GM12878 (cell line): Measurements from ENCODE around the gene TTC9B.

Source experiments
- CHD1 ChIP-seq: IDR thresholded peaks from 2 replicates; pipeline ENCODE4 v1.6.1; 2012; ENCODE audit warnings: low read depth, low read length, improper control_type of control experiment
- CTCF ChIP-seq, 3 experiments: IDR thresholded peaks in 2 of 3; conservative IDR thresholded peaks in 1 of 3; 2 replicates each; pipeline ENCODE4 v1.5.1; 2011; ENCODE audit warnings: low read depth in 3 of 3, low read length in 3 of 3, mild to moderate bottlenecking in 3 of 3, control low read depth in 2 of 3, moderate library complexity in 2 of 3, inconsistent platforms in 1 of 3, mixed read lengths in 1 of 3; ENCODE audit not compliant: control insufficient read depth in 2 of 3, insufficient read depth in 1 of 3; ENCODE audit errors: extremely low read depth in 1 of 3
- ESRRA ChIP-seq: IDR thresholded peaks from 2 replicates; pipeline ENCODE4 v1.6.1; 2012; ENCODE audit warnings: mild to moderate bottlenecking, low read length, improper control_type of control experiment
- FOXK2 ChIP-seq: fragments of 450-650 bp; IDR thresholded peaks from 2 replicates; pipeline ENCODE4 v1.6.1; 2017; ENCODE audit warnings: mild to moderate bottlenecking, moderate library complexity
- MTA3 ChIP-seq: IDR thresholded peaks from 2 replicates; pipeline ENCODE4 v1.6.1; 2012; ENCODE audit warnings: low read length, inconsistent platforms, borderline replicate concordance
- REST ChIP-seq: IDR thresholded peaks from 2 replicates; pipeline ENCODE4 v1.6.1; 2012; ENCODE audit warnings: mild to moderate bottlenecking, low read depth, low read length
- SIN3A ChIP-seq: IDR thresholded peaks from 2 replicates; pipeline ENCODE4 v1.6.1; 2012; ENCODE audit warnings: low read depth, low read length, improper control_type of control experiment
- SKIL ChIP-seq: fragments of 450-650 bp; IDR thresholded peaks from 2 replicates; pipeline ENCODE4 v1.6.1; 2017; ENCODE audit warnings: mild to moderate bottlenecking, low read depth, inconsistent platforms; ENCODE audit not compliant: poor library complexity, severe bottlenecking
- SPI1 ChIP-seq: IDR thresholded peaks from 2 replicates; pipeline ENCODE4 v1.6.1; 2011; ENCODE audit warnings: low read depth, mild to moderate bottlenecking, low read length, moderate library complexity, borderline replicate concordance; ENCODE audit not compliant: insufficient read depth
- ZBTB40 ChIP-seq: fragments of 450-650 bp; IDR thresholded peaks from 2 replicates; pipeline ENCODE4 v1.6.1; 2016; ENCODE audit warnings: mild to moderate bottlenecking, moderate library complexity, borderline replicate concordance
- ZNF24 ChIP-seq: fragments of 450-650 bp; IDR thresholded peaks from 2 replicates; pipeline ENCODE4 v1.6.1; 2017; ENCODE audit warnings: antibody characterized with exemption, mild to moderate bottlenecking

GRCh38 chr19:40213251-40213829, 4.8 kb downstream of the TTC9B start:
- TF ChIP-seq ESRRA (no peak), ZNF24 (no peak), REST (no peak), SKIL (no peak), FOXK2 (no peak), ZBTB40 (no peak), SPI1 (no peak), MTA3 (no peak), CHD1 (no peak), CTCF (IDR thresholded peaks at IDR 0.05 in 2 of 3, conservative IDR thresholded peaks at IDR 0.05 in 1 of 3; ENCODE audit: control insufficient read depth in 2 of 3, extremely low read depth in 1 of 3, insufficient read depth in 1 of 3, low read depth in 3 of 3, low read length in 3 of 3) (no peak), SIN3A (no peak)
